Transverse colon (tissue), 4 donors: ENCODE data around the gene CALML6.

Source experiments
- CTCF ChIP-seq, 5 experiments: fragments of 200-600 bp in 3 of 5; fragments of 450-650 bp in 2 of 5; sonication (generic) in 3 of 5; IDR thresholded peaks; 1 replicate in 2 of 5; 2 replicates in 3 of 5; pipeline ENCODE4 v1.5.1; 2016 to 2017; ENCODE audit warnings: antibody characterized with exemption in 5 of 5, inconsistent platforms in 3 of 5, mild to moderate bottlenecking in 2 of 5, moderate library complexity in 1 of 5
- EP300 ChIP-seq: sonication (generic); formaldehyde crosslinking; IDR thresholded peaks from one replicate; pipeline ENCODE4 v1.6.1; 2017; ENCODE audit warnings: antibody characterized with exemption, low read depth
- POLR2A ChIP-seq: fragments of 450-650 bp; IDR thresholded peaks from one replicate; pipeline ENCODE4 v1.6.1; 2016; ENCODE audit warnings: antibody characterized with exemption, mild to moderate bottlenecking, moderate library complexity
- POLR2AphosphoS5 ChIP-seq, 3 donors: sonication (generic); formaldehyde crosslinking; IDR thresholded peaks; one replicate each; pipeline ENCODE4 v1.6.1; 2016; ENCODE audit warnings: antibody characterized with exemption in 3 of 3

- TF ChIP-seq CTCF (IDR thresholded peaks at IDR 0.05), result no peak
- no peak for TF ChIP-seq EP300
- TF ChIP-seq POLR2A, result no peak
- TF ChIP-seq POLR2AphosphoS5 (IDR thresholded peaks at IDR 0.05), result peak in 1 of 3 donors; percentile 16
These were observed 41.9 kb upstream of the CALML6 start for GRCh38 chr1:1873186-1873585.
